Measurements from ENCODE around the gene GAP43.

Gene GAP43, protein sequence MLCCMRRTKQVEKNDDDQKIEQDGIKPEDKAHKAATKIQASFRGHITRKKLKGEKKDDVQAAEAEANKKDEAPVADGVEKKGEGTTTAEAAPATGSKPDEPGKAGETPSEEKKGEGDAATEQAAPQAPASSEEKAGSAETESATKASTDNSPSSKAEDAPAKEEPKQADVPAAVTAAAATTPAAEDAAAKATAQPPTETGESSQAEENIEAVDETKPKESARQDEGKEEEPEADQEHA

DNA sequence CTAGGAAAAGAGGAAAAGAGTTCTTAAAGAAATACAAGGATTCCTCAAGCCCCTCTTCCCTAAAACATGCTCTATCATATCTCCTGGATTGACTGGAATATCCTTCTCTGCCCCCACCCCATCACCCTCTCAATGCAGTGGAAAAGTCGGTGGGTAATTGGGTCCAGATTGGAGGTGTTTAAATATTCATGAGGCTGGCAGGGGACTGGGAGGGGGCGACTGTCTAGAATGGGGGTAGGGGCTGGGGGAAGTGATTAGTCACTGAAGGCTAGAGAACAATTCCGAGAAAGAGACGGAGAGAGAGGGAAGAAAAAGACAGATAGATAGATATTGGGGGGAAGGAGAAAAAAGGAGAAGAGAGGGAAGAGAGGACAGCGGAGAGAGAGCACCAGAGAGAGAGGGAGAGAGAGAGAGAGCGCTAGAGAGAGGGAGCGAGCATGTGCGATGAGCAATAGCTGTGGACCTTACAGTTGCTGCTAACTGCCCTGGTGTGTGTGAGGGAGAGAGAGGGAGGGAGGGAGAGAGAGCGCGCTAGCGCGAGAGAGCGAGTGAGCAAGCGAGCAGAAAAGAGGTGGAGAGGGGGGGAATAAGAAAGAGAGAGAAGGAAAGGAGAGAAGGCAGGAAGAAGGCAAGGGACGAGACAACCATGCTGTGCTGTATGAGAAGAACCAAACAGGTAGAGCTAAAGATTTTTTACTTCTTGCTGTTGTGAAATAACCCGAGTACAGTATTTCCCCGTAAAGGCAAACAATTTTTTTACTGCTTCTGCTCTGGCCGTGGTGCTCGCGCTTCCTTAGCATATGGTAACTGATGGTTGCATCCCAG lies at the start of gene GAP43:
Gene GAP43, plus strand, starts transcription at position 467 of the 825 bp plus-strand sequence. Its CDS starts 180 bp downstream, at position 647.
- Histone ChIP-seq H3K9ac (ENCODE audit: low read length) (peak within 1 kb of the TSS; percentile 40), H3K4me1 (ENCODE audit: control insufficient read depth, insufficient read depth, low read length) (peaks cover 4% of the 10 kb centered on the region), H3K4me3 (ENCODE audit: low read length) (peak within 1 kb of the TSS; percentile 75), H3K9me3 (ENCODE audit: control insufficient read depth, low read length) (no peaks in the 10 kb centered on the region), H3K36me3 (ENCODE audit: control insufficient read depth, insufficient read depth, low read length, severe bottlenecking) (no peaks in the 10 kb centered on the region), H3K27me3 (replicated peaks; ENCODE audit: control insufficient read depth, insufficient read depth, low read length) (no peaks in the 10 kb centered on the region)
- peak; percentile 79 for DNase-seq (ENCODE audit: low read depth)

DNA sequence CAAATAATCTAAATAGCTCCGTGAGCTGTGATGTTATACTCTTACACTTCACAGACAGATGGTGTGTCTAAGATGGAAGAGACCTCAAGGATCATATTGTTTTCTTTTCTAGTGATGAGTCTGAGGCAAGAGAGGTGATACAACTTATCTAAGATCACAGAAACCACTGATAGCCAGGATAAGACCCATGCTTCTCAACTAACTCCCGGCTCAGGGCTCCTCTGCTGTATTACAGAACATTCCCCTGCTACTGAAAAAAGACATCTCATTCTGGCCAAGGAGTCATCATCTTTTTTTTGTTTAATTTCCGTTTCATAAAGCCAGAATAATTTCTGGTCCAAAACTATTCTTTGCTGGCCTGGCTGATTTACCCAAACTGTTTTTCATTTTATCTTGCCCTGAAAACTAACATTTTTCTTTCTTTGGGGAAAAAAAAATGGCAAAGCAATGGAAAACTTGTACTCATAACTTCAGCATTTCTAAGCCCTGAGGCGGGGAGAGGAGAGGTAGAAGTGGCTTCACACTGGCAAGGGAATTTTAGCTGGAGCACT lies 46.9 kb upstream of the GAP43 start:
- no peaks in the 10 kb centered on the region for H3K27me3 ChIP-seq (replicated peaks; ENCODE audit: control insufficient read depth, insufficient read depth, low read length)
- DNase-seq (ENCODE audit: low read depth): no peak
- H3K4me3 ChIP-seq (ENCODE audit: low read length): no peak overlapping the region
- no peaks in the 10 kb centered on the region for H3K36me3 ChIP-seq (ENCODE audit: control insufficient read depth, insufficient read depth, low read length, severe bottlenecking)
- no peaks in the 10 kb centered on the region for H3K9me3 ChIP-seq (ENCODE audit: control insufficient read depth, low read length)
- peaks cover 22% of the 10 kb centered on the region for H3K4me1 ChIP-seq (ENCODE audit: control insufficient read depth, insufficient read depth, low read length)
- no peak overlapping the region for H3K9ac ChIP-seq (ENCODE audit: low read length)

DNA sequence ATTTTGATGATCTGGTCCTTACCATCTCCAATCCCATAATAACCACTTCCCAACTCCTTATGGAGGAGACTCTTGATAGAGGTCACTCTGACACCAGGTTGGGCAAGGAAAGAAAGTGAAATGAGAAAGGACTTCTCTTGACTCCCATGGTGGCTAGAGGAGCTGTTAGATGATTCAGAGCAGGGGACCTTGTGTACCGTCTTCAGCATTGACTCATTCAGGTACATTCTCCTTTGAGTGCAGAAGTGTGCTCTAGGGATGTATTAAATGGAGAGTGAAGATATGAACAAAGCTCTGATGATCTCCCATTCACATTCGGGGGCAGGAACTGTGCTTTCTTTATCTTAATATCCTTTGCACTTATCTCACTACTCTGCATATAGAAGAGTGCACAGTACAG lies 46.3 kb upstream of the GAP43 start:
- Histone ChIP-seq H3K27me3 (replicated peaks; ENCODE audit: control insufficient read depth, insufficient read depth, low read length) (no peaks in the 10 kb centered on the region), H3K9ac (ENCODE audit: low read length) (no peak overlapping the region), H3K4me1 (ENCODE audit: control insufficient read depth, insufficient read depth, low read length) (peaks cover 22% of the 10 kb centered on the region), H3K36me3 (ENCODE audit: control insufficient read depth, insufficient read depth, low read length, severe bottlenecking) (no peaks in the 10 kb centered on the region), H3K4me3 (ENCODE audit: low read length) (no peak overlapping the region), H3K9me3 (ENCODE audit: control insufficient read depth, low read length) (no peaks in the 10 kb centered on the region)
- no peak for DNase-seq (ENCODE audit: low read depth)

DNA sequence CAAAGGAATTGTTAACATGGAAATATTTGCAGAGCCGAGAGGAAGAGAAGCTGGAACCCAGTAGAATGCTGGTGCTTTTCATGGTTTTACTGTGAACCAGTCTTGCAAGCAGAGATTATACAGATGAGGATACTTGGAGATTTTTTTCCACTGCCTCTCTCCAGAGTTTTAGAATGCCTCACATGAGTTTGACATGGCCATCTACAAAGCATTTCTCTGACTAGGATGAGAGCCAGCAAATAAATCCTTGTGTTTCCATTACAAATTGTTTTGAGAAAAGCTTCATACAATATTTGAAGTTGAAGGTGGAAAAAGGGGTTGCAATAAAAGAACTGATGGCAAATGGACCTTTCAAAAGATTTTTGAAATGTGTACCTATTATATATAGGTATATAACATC lies 45.0 kb upstream of the GAP43 start:
- peaks cover 22% of the 10 kb centered on the region for H3K4me1 ChIP-seq (ENCODE audit: control insufficient read depth, insufficient read depth, low read length)
- DNase-seq (ENCODE audit: low read depth): no peak
- no peak overlapping the region for H3K9ac ChIP-seq (ENCODE audit: low read length)
- H3K9me3 ChIP-seq (ENCODE audit: control insufficient read depth, low read length): no peaks in the 10 kb centered on the region
- H3K4me3 ChIP-seq (ENCODE audit: low read length): no peak overlapping the region
- H3K27me3 ChIP-seq (replicated peaks; ENCODE audit: control insufficient read depth, insufficient read depth, low read length): no peaks in the 10 kb centered on the region
- H3K36me3 ChIP-seq (ENCODE audit: control insufficient read depth, insufficient read depth, low read length, severe bottlenecking): no peaks in the 10 kb centered on the region

DNA sequence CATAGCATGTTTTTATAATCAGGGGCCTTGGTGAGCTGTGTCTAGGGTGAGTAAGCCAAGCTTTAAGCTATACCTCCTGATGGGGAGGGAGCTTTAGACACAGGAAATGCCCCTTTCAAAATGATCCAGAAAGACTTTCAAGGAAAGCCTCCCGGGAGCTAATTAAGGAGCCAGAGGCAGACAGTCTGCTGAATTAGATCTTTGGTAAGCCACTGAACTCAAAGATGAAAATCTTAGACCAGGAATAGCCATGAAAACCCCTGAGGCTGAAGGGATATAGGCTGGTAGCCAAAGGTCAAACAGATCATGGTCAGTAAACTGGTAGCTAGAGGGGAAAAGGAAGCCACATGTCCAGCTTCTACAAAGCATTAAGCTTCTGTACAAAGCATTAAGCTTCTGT lies 42.7 kb upstream of the GAP43 start:
- H3K27me3 ChIP-seq (replicated peaks; ENCODE audit: control insufficient read depth, insufficient read depth, low read length): no peaks in the 10 kb centered on the region
- H3K36me3 ChIP-seq (ENCODE audit: control insufficient read depth, insufficient read depth, low read length, severe bottlenecking): no peaks in the 10 kb centered on the region
- DNase-seq (ENCODE audit: low read depth): peak; percentile 44
- peaks cover 3% of the 10 kb centered on the region for H3K9me3 ChIP-seq (ENCODE audit: control insufficient read depth, low read length)
- H3K4me1 ChIP-seq (ENCODE audit: control insufficient read depth, insufficient read depth, low read length): peaks cover 11% of the 10 kb centered on the region
- H3K9ac ChIP-seq (ENCODE audit: low read length): no peak overlapping the region
- no peak overlapping the region for H3K4me3 ChIP-seq (ENCODE audit: low read length)

DNA sequence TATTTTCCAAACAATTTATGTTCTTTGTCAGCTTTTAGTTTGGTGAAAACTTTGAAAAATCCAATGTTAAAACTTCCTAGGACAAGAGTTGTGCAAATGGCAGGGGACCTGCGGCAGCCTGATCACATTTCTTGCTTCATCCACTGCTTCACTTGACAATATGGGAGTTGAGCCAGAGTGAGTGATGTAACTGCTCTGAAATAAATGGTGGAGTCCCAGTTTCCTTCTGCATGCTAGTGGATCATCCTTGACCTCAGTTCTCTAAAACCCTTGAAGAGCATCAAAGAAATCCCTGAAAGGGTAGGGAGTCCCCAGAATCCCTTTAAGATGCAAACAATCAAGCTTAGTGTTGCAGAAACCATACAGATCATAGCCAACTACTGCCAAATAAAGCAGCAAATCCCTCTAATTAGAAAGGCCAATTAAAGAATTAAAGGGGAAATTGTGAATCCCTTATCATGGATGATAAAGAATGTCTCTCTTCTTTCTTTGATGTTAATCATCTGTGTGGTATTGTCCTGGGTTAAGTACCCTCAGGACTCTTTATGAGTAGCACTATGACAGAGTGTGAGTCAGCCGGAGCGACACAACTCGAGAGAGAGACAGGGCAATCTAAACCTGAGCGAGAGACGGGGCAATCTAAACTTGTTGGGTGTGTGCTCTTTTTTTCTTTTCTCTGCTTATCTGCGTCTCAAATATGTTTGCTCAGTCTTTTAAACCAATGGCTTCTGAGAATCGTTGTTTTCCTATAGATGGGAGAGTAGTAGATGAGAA lies 41.8 kb upstream of the GAP43 start:
- no peak overlapping the region for H3K4me3 ChIP-seq (ENCODE audit: low read length)
- no peaks in the 10 kb centered on the region for H3K27me3 ChIP-seq (replicated peaks; ENCODE audit: control insufficient read depth, insufficient read depth, low read length)
- no peak overlapping the region for H3K9ac ChIP-seq (ENCODE audit: low read length)
- peaks cover 3% of the 10 kb centered on the region for H3K9me3 ChIP-seq (ENCODE audit: control insufficient read depth, low read length)
- DNase-seq (ENCODE audit: low read depth): peak; percentile 58
- H3K4me1 ChIP-seq (ENCODE audit: control insufficient read depth, insufficient read depth, low read length): peaks cover 11% of the 10 kb centered on the region
- H3K36me3 ChIP-seq (ENCODE audit: control insufficient read depth, insufficient read depth, low read length, severe bottlenecking): no peaks in the 10 kb centered on the region

DNA sequence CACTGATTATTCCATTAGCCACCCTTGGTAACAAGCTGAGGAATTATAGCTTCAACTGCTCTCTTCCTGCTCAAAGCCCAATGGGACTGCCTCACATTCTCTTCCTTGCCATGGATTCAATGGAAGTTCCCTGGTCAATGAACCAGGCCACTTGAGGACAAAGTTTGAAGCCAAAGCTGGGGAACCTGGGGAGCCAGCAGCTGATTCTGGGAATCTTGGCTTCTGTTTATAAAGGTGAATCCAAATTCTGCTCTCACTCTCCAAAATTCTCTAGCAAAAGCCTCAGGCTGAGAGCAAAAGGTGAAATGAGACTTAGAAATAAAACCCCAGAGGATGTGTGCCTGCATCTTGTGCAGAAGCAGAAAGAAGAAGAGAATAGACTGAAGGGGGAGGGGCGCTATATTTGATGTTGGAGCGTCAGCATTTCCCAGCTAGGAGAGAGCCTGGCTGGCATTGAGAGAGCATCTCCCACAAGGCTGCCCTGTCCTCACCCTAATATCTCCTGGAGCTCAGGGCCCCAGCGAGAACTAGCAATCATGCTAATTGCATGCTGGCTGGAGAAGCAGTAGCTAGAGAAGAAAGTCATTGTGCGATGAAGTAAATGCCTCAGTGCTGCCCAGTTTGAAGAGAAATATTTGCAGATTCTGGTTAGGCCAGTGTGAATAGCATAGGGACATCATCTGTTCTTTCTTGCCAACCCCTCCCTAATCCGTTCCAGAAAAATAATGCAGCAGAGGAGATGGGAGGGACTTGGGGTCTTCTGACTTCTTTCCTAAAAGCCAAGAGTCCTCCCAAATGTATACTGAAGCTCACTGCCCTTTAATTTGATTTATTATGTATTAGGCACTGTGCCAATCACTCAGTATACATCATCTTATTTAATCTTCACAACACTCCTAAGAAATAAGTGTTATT lies 34.9 kb upstream of the GAP43 start:
- H3K27me3 ChIP-seq (replicated peaks; ENCODE audit: control insufficient read depth, insufficient read depth, low read length): no peaks in the 10 kb centered on the region
- peaks cover 3% of the 10 kb centered on the region for H3K9me3 ChIP-seq (ENCODE audit: control insufficient read depth, low read length)

DNA sequence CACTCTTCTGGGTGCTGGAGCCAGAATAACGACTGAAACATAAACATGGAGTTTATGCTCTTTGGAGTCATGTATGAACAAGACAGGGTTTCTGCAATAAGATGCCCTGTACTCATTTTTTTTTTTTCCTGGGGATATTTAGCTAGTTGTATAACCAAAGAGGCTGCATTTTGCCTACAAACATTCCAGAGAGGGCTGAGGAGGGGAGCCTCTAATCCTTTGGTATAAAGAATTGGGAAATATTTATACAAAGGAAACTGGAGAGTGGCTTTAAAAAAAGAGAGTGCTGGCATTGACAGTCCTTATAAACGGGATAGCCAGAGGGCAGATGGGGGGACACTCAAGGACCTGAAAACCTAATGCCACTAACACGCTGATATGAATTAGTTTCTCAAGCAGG lies 32.4 kb upstream of the GAP43 start:
- Histone ChIP-seq H3K27me3 (replicated peaks; ENCODE audit: control insufficient read depth, insufficient read depth, low read length) (no peaks in the 10 kb centered on the region), H3K9ac (ENCODE audit: low read length) (no peak overlapping the region)

More for the DNA sequence above, 34.9 kb upstream of the GAP43 start:
- DNase-seq (ENCODE audit: low read depth): no peak
- Histone ChIP-seq H3K9ac (ENCODE audit: low read length) (no peak overlapping the region), H3K4me1 (ENCODE audit: control insufficient read depth, insufficient read depth, low read length) (no peaks in the 10 kb centered on the region), H3K36me3 (ENCODE audit: control insufficient read depth, insufficient read depth, low read length, severe bottlenecking) (no peaks in the 10 kb centered on the region), H3K4me3 (ENCODE audit: low read length) (no peak overlapping the region)

DNA sequence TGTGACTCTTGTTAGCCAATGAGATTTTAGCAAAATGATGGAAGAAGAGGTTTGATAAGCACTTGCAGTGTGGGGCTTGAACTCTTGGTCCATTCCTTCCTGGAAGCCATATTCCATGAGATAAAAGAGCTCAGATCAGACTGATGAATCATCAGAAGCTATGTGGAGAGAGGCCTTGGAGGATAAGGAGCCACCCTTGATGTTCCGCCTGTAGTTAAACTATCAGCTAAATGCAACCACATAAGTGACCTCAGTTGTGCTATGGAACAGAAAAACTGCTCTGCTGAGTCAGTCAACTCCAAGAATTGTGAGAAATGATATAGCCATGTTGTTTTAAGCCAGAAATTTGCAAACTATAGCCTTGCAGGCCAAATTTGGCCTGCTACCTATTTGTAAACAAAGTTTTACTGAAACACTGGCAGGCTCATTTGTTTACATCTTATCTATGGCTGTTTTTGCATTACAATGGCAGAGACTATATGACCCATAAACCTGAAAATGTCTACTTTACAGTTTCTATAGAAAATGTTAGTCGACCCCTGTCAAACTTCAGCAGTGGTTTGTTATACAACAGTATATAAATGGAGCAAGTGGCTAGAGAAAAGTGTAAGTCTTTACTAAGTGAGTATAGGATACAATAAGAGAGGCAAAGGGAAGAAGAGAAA lies 27.6 kb upstream of the GAP43 start:
- no peaks in the 10 kb centered on the region for H3K27me3 ChIP-seq (replicated peaks; ENCODE audit: control insufficient read depth, insufficient read depth, low read length)
- no peaks in the 10 kb centered on the region for H3K4me1 ChIP-seq (ENCODE audit: control insufficient read depth, insufficient read depth, low read length)
- no peak overlapping the region for H3K4me3 ChIP-seq (ENCODE audit: low read length)
- no peaks in the 10 kb centered on the region for H3K36me3 ChIP-seq (ENCODE audit: control insufficient read depth, insufficient read depth, low read length, severe bottlenecking)
- DNase-seq (ENCODE audit: low read depth): no peak
- H3K9me3 ChIP-seq (ENCODE audit: control insufficient read depth, low read length): peaks cover 12% of the 10 kb centered on the region
- H3K9ac ChIP-seq (ENCODE audit: low read length): no peak overlapping the region

More for the DNA sequence above, 32.4 kb upstream of the GAP43 start:
- Histone ChIP-seq H3K36me3 (ENCODE audit: control insufficient read depth, insufficient read depth, low read length, severe bottlenecking) (no peaks in the 10 kb centered on the region), H3K4me3 (ENCODE audit: low read length) (no peak overlapping the region), H3K4me1 (ENCODE audit: control insufficient read depth, insufficient read depth, low read length) (no peaks in the 10 kb centered on the region), H3K9me3 (ENCODE audit: control insufficient read depth, low read length) (peaks cover 12% of the 10 kb centered on the region)
- peak; percentile 83 for DNase-seq (ENCODE audit: low read depth)

DNA sequence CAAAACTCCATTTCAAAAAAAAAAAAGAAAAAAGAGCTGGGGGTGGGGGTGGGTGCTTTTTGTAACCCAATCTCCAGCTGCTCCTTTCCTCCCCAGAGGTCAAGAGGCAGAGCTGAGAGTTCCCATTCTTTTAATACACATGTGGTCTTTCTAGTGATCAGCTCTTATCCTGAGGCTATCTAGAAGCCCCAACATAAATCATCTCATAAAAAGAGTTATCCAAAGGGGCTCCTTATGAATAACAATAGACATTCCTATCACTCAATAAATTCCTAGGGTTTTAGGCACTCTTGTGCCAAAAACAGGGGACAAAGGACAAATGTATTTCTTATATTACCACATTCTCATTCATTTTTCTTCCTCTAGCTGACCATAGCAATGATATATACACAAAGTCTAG lies 25.1 kb upstream of the GAP43 start:
- Histone ChIP-seq H3K27me3 (replicated peaks; ENCODE audit: control insufficient read depth, insufficient read depth, low read length) (no peaks in the 10 kb centered on the region), H3K9me3 (ENCODE audit: control insufficient read depth, low read length) (peaks cover 12% of the 10 kb centered on the region), H3K4me1 (ENCODE audit: control insufficient read depth, insufficient read depth, low read length) (no peaks in the 10 kb centered on the region), H3K36me3 (ENCODE audit: control insufficient read depth, insufficient read depth, low read length, severe bottlenecking) (no peaks in the 10 kb centered on the region), H3K9ac (ENCODE audit: low read length) (no peak overlapping the region), H3K4me3 (ENCODE audit: low read length) (no peak overlapping the region)
- no peak for DNase-seq (ENCODE audit: low read depth)

Data from adipocyte (in vitro differentiated cells).